ENCODE results near the gene EDAR.

The EDAR gene

DNA sequence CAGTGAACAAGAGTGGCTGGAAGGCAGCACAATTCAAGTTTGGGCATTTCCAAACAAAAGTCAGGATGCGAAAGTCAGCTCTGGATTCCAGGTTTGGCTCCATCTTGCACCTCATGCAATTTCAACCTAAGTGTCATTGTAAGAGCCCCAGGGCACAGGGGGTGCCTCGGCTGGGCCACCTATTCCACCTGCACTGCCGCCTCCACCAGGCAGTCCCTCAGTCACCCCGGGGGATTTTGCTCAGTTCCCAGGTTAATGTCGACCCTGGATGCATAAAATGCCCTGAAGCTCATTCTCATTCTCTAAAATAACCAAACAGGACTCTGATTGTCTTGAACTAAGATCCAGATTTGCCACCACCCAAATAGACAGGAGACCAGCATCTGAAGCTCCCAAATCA lies 77.6 kb downstream of the EDAR start:
- in situ Hi-C loops (cut with MboI; ENCODE audit: low pct_unique_long_range_greater_than_20kb, low sequenced_read_pairs, unreplicated experiment) = no loop called here
- TF ChIP-seq, protein P1, sequence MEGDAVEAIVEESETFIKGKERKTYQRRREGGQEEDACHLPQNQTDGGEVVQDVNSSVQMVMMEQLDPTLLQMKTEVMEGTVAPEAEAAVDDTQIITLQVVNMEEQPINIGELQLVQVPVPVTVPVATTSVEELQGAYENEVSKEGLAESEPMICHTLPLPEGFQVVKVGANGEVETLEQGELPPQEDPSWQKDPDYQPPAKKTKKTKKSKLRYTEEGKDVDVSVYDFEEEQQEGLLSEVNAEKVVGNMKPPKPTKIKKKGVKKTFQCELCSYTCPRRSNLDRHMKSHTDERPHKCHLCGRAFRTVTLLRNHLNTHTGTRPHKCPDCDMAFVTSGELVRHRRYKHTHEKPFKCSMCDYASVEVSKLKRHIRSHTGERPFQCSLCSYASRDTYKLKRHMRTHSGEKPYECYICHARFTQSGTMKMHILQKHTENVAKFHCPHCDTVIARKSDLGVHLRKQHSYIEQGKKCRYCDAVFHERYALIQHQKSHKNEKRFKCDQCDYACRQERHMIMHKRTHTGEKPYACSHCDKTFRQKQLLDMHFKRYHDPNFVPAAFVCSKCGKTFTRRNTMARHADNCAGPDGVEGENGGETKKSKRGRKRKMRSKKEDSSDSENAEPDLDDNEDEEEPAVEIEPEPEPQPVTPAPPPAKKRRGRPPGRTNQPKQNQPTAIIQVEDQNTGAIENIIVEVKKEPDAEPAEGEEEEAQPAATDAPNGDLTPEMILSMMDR (IDR thresholded peaks at IDR 0.05; ENCODE audit: extremely low read depth, insufficient read depth, missing control alignments) = no peak
- no peak for DNase-seq (ENCODE audit: low spot score)

DNA sequence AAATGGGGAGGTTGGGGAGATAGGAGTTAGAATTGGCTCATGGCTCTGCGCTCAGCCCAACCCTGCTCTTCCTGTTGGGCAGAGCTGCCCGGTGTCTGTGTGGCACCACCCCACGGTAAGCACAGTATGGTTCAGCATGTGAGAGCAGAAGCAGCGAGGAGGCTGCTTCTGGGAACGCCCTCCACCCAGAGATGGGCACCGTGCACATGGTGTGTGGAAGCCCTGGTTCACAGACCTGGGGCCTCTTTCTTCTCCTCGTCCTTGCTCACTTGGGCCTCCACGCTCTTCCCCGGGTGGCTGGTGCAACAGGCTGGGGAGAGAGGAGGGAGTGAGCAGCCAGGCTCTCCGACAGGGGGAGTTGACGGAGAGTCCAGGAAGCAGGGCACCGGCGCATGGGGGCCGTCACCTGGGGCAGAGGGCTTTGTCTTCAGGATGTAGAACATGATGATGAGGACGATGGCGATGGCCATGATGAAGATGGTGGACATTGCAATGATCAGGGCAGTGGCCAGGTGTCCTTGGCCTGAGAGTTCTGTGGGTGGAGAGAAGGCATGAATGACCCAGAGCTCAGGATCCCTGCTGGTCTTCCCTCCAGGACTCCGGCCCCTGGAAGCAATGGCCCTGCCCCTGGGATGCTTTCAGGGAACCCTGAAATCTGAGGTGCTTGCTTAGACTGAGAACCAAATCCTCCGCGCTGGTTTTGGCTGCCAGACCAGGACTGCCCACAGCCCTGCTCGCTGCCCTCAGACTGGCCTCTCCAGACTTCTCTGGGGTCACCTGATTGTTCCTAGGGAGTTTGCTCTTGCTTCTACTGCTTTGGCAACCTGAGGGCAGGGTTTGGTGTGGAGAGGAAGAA lies 78.3 kb downstream of the EDAR start:
- TF ChIP-seq, protein P1 (IDR thresholded peaks at IDR 0.05; ENCODE audit: extremely low read depth, insufficient read depth, missing control alignments) = no peak
- in situ Hi-C loops (cut with MboI; ENCODE audit: low pct_unique_long_range_greater_than_20kb, low sequenced_read_pairs, unreplicated experiment) = no loop called here
- DNase-seq (ENCODE audit: low spot score) = no peak

DNA sequence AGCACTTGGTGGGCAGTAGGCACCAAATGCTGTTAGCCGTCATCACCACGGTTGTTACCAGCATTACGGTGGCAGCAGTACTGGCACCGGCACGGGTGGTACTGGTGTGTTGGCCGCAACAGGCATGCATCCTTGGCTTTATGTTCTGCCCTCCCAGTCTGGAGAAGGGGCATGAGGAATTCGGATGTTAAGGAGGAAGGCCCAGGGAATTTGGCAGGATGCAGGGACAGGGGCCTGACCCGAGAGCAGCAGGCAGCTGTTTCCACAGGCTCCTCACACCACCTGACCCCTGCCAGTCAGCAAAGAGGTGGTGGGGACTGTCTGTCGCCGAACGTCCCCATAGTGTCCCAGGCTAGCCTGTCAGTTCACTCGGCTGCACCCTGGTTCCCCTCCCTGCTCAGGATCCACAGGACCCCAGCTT lies 79.0 kb downstream of the EDAR start:
- TF ChIP-seq, protein P1 (IDR thresholded peaks at IDR 0.05; ENCODE audit: extremely low read depth, insufficient read depth, missing control alignments) = no peak
- DNase-seq (ENCODE audit: low spot score) = no peak
- in situ Hi-C loops (cut with MboI; ENCODE audit: low pct_unique_long_range_greater_than_20kb, low sequenced_read_pairs, unreplicated experiment) = no loop called here

DNA sequence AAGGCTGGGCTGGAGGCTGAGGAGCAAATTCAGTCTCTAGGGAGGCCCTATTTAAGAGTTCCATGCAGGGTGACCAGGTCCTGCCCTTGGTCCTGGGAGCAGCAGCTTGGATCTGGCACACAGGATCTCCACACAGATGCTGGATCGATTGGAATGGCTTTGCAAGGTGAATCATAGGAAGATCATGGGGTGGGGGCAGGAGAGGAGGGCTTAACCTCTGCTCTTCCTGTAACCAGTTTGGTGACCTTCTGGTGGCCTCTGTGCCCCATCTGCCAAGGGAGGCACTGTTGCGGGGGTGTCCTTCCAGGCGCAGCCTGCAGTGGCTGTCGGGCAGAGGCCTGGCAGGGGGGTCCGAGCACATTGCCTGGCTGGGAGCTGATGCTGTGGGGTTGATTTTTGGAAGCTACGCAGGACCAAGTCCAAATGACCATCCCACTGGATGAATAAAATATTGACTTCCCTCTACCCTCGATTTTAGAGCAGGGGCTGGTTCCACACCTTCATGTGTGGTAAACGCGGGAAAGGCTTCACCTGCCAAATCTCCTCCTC lies 79.7 kb downstream of the EDAR start:
- TF ChIP-seq, protein P1 (IDR thresholded peaks at IDR 0.05; ENCODE audit: extremely low read depth, insufficient read depth, missing control alignments) = no peak
- no peak for DNase-seq (ENCODE audit: low spot score)
- in situ Hi-C loops (cut with MboI; ENCODE audit: low pct_unique_long_range_greater_than_20kb, low sequenced_read_pairs, unreplicated experiment) = no loop called here

DNA sequence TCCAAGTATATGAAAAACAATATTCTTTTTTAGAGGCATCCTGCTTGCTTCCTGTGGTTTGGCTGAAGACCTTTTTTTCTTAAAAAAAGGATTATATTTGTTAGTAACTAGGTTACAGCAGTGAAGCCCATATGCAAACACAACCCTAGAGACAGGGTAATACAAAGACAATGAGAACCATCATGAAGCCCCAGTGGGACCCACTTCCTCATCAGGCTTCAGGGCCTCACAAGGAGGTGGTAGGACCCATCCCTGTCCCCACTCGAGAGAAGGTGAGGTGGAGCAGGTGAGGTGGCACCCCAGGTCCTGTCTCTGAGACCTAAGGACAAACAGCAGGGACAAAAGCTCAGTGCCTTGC lies 80.3 kb downstream of the EDAR start:
- in situ Hi-C loops (cut with MboI; ENCODE audit: low pct_unique_long_range_greater_than_20kb, low sequenced_read_pairs, unreplicated experiment) = no loop called here
- TF ChIP-seq, protein P1 (IDR thresholded peaks at IDR 0.05; ENCODE audit: extremely low read depth, insufficient read depth, missing control alignments) = no peak
- DNase-seq (ENCODE audit: low spot score) = no peak

DNA sequence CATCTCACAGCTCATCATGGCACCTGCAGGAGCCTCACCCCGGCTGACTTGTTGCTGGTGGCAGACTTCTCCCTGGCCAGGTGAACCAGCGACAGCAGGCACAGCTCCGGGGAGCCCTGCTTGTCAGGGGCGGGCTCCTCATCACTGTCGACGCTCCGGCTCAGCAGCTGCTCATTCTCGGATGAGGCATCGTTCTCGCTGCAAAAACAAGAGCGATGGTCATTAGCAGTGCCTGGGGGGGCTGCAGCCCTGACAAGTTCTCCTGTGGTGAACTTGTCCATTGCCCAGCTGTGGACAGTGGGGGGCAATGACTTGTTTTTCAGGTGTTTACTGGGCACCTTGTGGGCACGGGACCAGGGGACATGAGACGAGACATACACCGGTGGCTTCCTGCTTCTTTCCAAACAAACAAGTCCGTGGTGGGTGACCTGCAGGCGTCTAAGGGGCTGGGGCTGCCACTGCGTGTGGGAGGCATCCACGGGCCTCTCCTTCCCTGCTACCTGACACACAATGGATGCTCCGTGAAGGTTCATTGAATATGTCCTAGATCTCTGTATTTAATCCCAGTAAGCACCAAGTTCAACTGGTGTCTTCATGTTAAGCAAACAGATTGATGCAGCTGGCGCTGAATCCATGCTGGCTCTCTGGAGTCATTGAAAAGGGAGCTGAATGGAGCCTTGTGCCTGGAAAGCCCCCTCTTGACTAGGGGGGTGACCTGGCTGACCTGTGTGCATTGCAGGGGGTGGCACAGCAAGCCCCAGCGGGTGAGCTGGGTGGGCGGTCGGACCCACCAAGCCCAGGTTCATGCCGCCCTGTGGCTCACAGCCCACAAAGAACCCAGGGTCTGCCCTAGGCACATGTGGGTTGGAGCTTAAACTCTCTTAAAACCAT lies 81.0 kb downstream of the EDAR start:
- TF ChIP-seq, protein P1 (IDR thresholded peaks at IDR 0.05; ENCODE audit: extremely low read depth, insufficient read depth, missing control alignments) = no peak
- in situ Hi-C loops (cut with MboI; ENCODE audit: low pct_unique_long_range_greater_than_20kb, low sequenced_read_pairs, unreplicated experiment) = no loop called here
- no peak for DNase-seq (ENCODE audit: low spot score)
